HCT116 (cell line): ENCODE measurements around the gene HERPUD2. TPM values are rescaled to one million over a fixed set of nuclear protein-coding genes. Genes with fewer than 3 reads are reported as not detected.

Source experiments
- ATAC-seq: fragments of 200-7000 bp; cut with Tn5 transposase; 2 replicates; pipeline ENCODE4 v1.9.1; 2020; ENCODE audit warnings: mild to moderate bottlenecking, moderate library complexity
- BruUV-seq: library from RNA; stranded (reverse); fragments of 400-500 nt; replicated peaks from 2 replicates; lab custom pipeline; 2021; lab: Mats Ljungman, UMichigan
- CTCF ChIA-PET: fragments of 300-600 bp; sonication (Branson Sonifier 250); formaldehyde crosslinking; loops from one replicate; lab custom pipeline; 2021; ENCODE audit warnings: antibody characterized with exemption; lab: Charles Lee
- POLR2A ChIA-PET: fragments of 300-600, 350-600 bp; sonication (Branson Sonifier 250); formaldehyde crosslinking; loops from one replicate; lab custom pipeline; 2021; ENCODE audit warnings: antibody characterized with exemption; lab: Charles Lee
- RAD21 ChIA-PET, 2 experiments: fragments of 300-600 bp; sonication (Branson Sonifier 250); formaldehyde crosslinking; loops; one replicate each; lab custom pipeline; 2023; ENCODE audit warnings: low total read pairs in 2 of 2; ENCODE audit not compliant: uncharacterized antibody in 2 of 2, unreplicated experiment in 2 of 2, low non-redundant PET in 1 of 2; lab: Charles Lee
- DNase-seq: peaks from one replicate; pipeline ENCODE4 v3.0.0-alpha.2; 2010; ENCODE audit warnings: low read depth, low spot score
- H2AFZ ChIP-seq: fragments of 200-600 bp; shearing (Covaris generic), sonication (generic); 2 replicates; pipeline ENCODE4 v1.6.1; 2017; ENCODE audit warnings: low read depth, mixed run types, mixed read lengths, antibody characterized with exemption, low read length; ENCODE audit not compliant: poor library complexity, severe bottlenecking
- H3K27ac ChIP-seq: 2 replicates; pipeline ENCODE4 v1.5.1; 2012; ENCODE audit warnings: low read depth, low read length
- H3K27me3 ChIP-seq: fragments of 200-600 bp; sonication (generic); 2 replicates; pipeline ENCODE4 v1.6.1; 2016; ENCODE audit warnings: mixed run types, low read length, mixed read lengths; ENCODE audit not compliant: insufficient read depth
- H3K36me3 ChIP-seq, 2 experiments: fragments of 200-500 bp in 1 of 2; fragments of 200-600 bp in 1 of 2; sonication (Bioruptor generic) in 1 of 2; sonication (generic) in 1 of 2; 2 replicates each; pipeline versions ENCODE4 v1.5.1 to v1.6.1; 2014 to 2016; ENCODE audit warnings: low read length in 2 of 2, inconsistent platforms in 1 of 2, mixed read lengths in 1 of 2, mixed run types in 1 of 2; ENCODE audit not compliant: insufficient read depth in 2 of 2, control insufficient read depth in 1 of 2
- H3K4me1 ChIP-seq, 2 experiments: fragments of 200-600 bp in 1 of 2; sonication (generic) in 1 of 2; 2 replicates each; pipeline versions ENCODE4 v1.5.1 to v1.6.1; 2012 to 2017; ENCODE audit warnings: low read length in 2 of 2, inconsistent platforms in 1 of 2, mild to moderate bottlenecking in 1 of 2, mixed read lengths in 1 of 2, mixed run types in 1 of 2, moderate library complexity in 1 of 2; ENCODE audit not compliant: insufficient read depth in 2 of 2, control insufficient read depth in 1 of 2
- H3K4me2 ChIP-seq: fragments of 200-600 bp; sonication (generic); 2 replicates; pipeline ENCODE4 v1.6.1; 2017; ENCODE audit warnings: mixed run types, low read length, mixed read lengths
- H3K4me3 ChIP-seq, 2 experiments: fragments of 200-600 bp in 1 of 2; sonication (generic) in 1 of 2; replicated peaks in 1 of 2; 2 replicates each; pipeline ENCODE4 v1.5.1; 2011 to 2016; ENCODE audit warnings: low read length in 2 of 2, control low read depth in 1 of 2, low read depth in 1 of 2, mild to moderate bottlenecking in 1 of 2, mixed read lengths in 1 of 2, mixed run types in 1 of 2
- H3K79me2 ChIP-seq: fragments of 200-600 bp; sonication (generic); 2 replicates; pipeline ENCODE4 v1.6.1; 2017; ENCODE audit warnings: mild to moderate bottlenecking, mixed run types, low read length, moderate library complexity, mixed read lengths; ENCODE audit not compliant: insufficient read depth
- H3K9ac ChIP-seq: fragments of 200-600 bp; sonication (generic); 2 replicates; pipeline ENCODE4 v1.6.1; 2016; ENCODE audit warnings: low read length, mixed read lengths
- H3K9me2 ChIP-seq: fragments of 200-600 bp; sonication (generic), shearing (Covaris generic); 2 replicates; pipeline ENCODE4 v1.6.1; 2017; ENCODE audit warnings: mixed run types, mild to moderate bottlenecking, moderate library complexity; ENCODE audit not compliant: insufficient read depth
- H3K9me3 ChIP-seq, 2 experiments: fragments of 200-500 bp in 1 of 2; fragments of 200-600 bp in 1 of 2; sonication (Bioruptor generic) in 1 of 2; sonication (generic) in 1 of 2; 2 replicates each; pipeline ENCODE4 v1.6.1; 2014 to 2017; ENCODE audit warnings: low read length in 2 of 2, mixed read lengths in 2 of 2, inconsistent platforms in 1 of 2, low read depth in 1 of 2, mild to moderate bottlenecking in 1 of 2, mixed run types in 1 of 2, moderate library complexity in 1 of 2; ENCODE audit not compliant: control insufficient read depth in 1 of 2, insufficient read depth in 1 of 2
- H4K20me1 ChIP-seq: fragments of 200-600 bp; sonication (generic), shearing (Covaris generic); 2 replicates; pipeline ENCODE4 v1.6.1; 2017; ENCODE audit warnings: mixed run types, mild to moderate bottlenecking, moderate library complexity; ENCODE audit not compliant: insufficient read depth
- CBX3 ChIP-seq: IDR thresholded peaks from 2 replicates; pipeline ENCODE4 v1.6.1; 2012; ENCODE audit warnings: low read depth
- CEBPB ChIP-seq: IDR thresholded peaks from 2 replicates; pipeline ENCODE4 v1.6.1; 2012; ENCODE audit warnings: low read depth
- EGR1 ChIP-seq: IDR thresholded peaks from 2 replicates; pipeline ENCODE4 v1.6.1; 2012; ENCODE audit warnings: low read depth
- ELF1 ChIP-seq: IDR thresholded peaks from 2 replicates; pipeline ENCODE4 v1.6.1; 2012; ENCODE audit warnings: low read depth, borderline replicate concordance
- EZH2 ChIP-seq: fragments of 200-600 bp; sonication (generic); IDR thresholded peaks from 2 replicates; pipeline ENCODE4 v1.6.1; 2017; ENCODE audit warnings: antibody characterized with exemption, mixed run types
- EZH2phosphoT487 ChIP-seq: fragments of 200-600 bp; IDR thresholded peaks from 2 replicates; pipeline ENCODE4 v1.6.1; 2018; ENCODE audit warnings: antibody characterized with exemption, borderline replicate concordance
- FOSL1 ChIP-seq: IDR thresholded peaks from 2 replicates; pipeline ENCODE4 v1.6.1; 2012; ENCODE audit warnings: low read depth
- POLR2A ChIP-seq: IDR thresholded peaks from 2 replicates; pipeline ENCODE4 v1.7.0; 2011; ENCODE audit warnings: borderline replicate concordance; ENCODE audit not compliant: insufficient read depth, insufficient read length; ENCODE audit errors: extremely low read depth
- POLR2AphosphoS5 ChIP-seq: IDR thresholded peaks from 2 replicates; pipeline ENCODE4 v1.6.1; 2011; ENCODE audit warnings: mild to moderate bottlenecking, low read depth, low read length, moderate library complexity
- RAD21 ChIP-seq: IDR thresholded peaks from 2 replicates; pipeline ENCODE4 v1.6.1; 2012; ENCODE audit warnings: low read depth, mild to moderate bottlenecking
- SIN3A ChIP-seq: IDR thresholded peaks from 2 replicates; pipeline ENCODE4 v1.6.1; 2012; ENCODE audit warnings: low read depth
- SRF ChIP-seq: IDR thresholded peaks from 2 replicates; pipeline ENCODE4 v1.6.1; 2012; ENCODE audit warnings: low read depth
- TCF7L2 ChIP-seq: IDR thresholded peaks from 2 replicates; pipeline ENCODE4 v1.7.0; 2011; ENCODE audit warnings: borderline replicate concordance, inconsistent platforms; ENCODE audit not compliant: insufficient read depth, insufficient read length; ENCODE audit errors: extremely low read depth
- intact Hi-C: fragments of 100-400 bp; cut with micrococcal nuclease; formaldehyde crosslinking; loops from 2 replicates; pipeline ENCODE4 v1.10.0; 2022
- total RNA-seq: library from RNA; stranded (reverse); gene quantifications from one replicate; pipeline ENCODE4 v1.2.1, GENCODE V29; 2021; ENCODE audit not compliant: unreplicated experiment
- TF ChIP-seq, protein P1 (sequence below): IDR thresholded peaks from 2 replicates; pipeline ENCODE4 v1.6.1; 2012
- TF ChIP-seq, protein P2 (sequence below): IDR thresholded peaks from 2 replicates; pipeline ENCODE4 v1.6.1; 2012
- TF ChIP-seq, protein P3 (sequence below): IDR thresholded peaks from 2 replicates; pipeline ENCODE4 v1.6.1; 2012; ENCODE audit warnings: low read depth
- TF ChIP-seq, protein P4 (sequence below): IDR thresholded peaks from 2 replicates; pipeline ENCODE4 v1.6.1; 2011; ENCODE audit warnings: mild to moderate bottlenecking, low read length, moderate library complexity; ENCODE audit not compliant: insufficient replicate concordance; ENCODE audit errors: extremely low read depth

The HERPUD2 gene
- total RNA-seq, 1 experiment from 2014 or later, result 20.5 TPM

DNA sequence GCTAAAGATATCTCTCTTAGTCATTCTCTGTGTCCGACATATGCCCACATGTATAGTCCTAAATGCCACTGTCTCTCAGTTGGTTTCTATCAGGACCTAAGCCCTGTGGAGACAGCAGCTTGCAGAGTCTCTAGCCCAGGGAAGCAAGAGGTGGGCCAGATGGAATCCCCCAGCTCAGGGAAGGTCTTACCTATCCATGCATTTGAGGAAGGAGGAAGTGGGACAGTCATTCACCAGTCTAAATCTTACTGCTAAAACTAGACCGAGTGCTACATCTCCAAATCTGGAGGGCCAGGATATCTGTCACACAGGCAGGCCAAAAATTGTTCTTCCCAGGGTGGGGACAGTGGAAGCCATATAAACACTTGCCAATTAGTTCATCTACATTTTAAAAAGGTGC lies 26.4 kb upstream of the HERPUD2 start:
- no peak overlapping the region for H3K4me2 ChIP-seq
- no peak for ATAC-seq
- no peak overlapping the region for H3K27ac ChIP-seq
- no peak overlapping the region for H3K9ac ChIP-seq
- H3K9me2 ChIP-seq, result no peaks in the 10 kb centered on the region
- DNase-seq, result no peak
- no TSS peak for BruUV-seq
- no peaks in the 10 kb centered on the region for H3K79me2 ChIP-seq
- no peak for TF ChIP-seq RAD21
- TF ChIP-seq, protein P1, sequence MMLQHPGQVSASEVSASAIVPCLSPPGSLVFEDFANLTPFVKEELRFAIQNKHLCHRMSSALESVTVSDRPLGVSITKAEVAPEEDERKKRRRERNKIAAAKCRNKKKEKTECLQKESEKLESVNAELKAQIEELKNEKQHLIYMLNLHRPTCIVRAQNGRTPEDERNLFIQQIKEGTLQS, result no peak
- TF ChIP-seq TCF7L2, result no peak
- TF ChIP-seq EZH2phosphoT487, result no peak
- no peak for TF ChIP-seq CBX3
- TF ChIP-seq, protein P2, sequence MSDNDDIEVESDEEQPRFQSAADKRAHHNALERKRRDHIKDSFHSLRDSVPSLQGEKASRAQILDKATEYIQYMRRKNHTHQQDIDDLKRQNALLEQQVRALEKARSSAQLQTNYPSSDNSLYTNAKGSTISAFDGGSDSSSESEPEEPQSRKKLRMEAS, result no peak
- TF ChIP-seq, protein P3, sequence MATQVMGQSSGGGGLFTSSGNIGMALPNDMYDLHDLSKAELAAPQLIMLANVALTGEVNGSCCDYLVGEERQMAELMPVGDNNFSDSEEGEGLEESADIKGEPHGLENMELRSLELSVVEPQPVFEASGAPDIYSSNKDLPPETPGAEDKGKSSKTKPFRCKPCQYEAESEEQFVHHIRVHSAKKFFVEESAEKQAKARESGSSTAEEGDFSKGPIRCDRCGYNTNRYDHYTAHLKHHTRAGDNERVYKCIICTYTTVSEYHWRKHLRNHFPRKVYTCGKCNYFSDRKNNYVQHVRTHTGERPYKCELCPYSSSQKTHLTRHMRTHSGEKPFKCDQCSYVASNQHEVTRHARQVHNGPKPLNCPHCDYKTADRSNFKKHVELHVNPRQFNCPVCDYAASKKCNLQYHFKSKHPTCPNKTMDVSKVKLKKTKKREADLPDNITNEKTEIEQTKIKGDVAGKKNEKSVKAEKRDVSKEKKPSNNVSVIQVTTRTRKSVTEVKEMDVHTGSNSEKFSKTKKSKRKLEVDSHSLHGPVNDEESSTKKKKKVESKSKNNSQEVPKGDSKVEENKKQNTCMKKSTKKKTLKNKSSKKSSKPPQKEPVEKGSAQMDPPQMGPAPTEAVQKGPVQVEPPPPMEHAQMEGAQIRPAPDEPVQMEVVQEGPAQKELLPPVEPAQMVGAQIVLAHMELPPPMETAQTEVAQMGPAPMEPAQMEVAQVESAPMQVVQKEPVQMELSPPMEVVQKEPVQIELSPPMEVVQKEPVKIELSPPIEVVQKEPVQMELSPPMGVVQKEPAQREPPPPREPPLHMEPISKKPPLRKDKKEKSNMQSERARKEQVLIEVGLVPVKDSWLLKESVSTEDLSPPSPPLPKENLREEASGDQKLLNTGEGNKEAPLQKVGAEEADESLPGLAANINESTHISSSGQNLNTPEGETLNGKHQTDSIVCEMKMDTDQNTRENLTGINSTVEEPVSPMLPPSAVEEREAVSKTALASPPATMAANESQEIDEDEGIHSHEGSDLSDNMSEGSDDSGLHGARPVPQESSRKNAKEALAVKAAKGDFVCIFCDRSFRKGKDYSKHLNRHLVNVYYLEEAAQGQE, result no peak
- TF ChIP-seq, protein P4, sequence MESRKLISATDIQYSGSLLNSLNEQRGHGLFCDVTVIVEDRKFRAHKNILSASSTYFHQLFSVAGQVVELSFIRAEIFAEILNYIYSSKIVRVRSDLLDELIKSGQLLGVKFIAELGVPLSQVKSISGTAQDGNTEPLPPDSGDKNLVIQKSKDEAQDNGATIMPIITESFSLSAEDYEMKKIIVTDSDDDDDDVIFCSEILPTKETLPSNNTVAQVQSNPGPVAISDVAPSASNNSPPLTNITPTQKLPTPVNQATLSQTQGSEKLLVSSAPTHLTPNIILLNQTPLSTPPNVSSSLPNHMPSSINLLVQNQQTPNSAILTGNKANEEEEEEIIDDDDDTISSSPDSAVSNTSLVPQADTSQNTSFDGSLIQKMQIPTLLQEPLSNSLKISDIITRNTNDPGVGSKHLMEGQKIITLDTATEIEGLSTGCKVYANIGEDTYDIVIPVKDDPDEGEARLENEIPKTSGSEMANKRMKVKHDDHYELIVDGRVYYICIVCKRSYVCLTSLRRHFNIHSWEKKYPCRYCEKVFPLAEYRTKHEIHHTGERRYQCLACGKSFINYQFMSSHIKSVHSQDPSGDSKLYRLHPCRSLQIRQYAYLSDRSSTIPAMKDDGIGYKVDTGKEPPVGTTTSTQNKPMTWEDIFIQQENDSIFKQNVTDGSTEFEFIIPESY, result no peak
- no peak for TF ChIP-seq SIN3A
- no peak for TF ChIP-seq FOSL1
- TF ChIP-seq POLR2AphosphoS5, result no peak
- no peak for TF ChIP-seq CEBPB
- no peak for TF ChIP-seq ELF1
- TF ChIP-seq POLR2A, result no peak
- TF ChIP-seq SRF, result no peak
- TF ChIP-seq EZH2, result no peak
- TF ChIP-seq EGR1, result no peak
- TF ChIP-seq, all 23 proteins: peak for 0
- Histone ChIP-seq H2AFZ (no peak overlapping the region), H4K20me1 (no peaks in the 10 kb centered on the region), H3K9me3 (no peaks in the 10 kb centered on the region), H3K4me1 (no peaks in the 10 kb centered on the region), H3K36me3 (no peaks in the 10 kb centered on the region), H3K27me3 (no peaks in the 10 kb centered on the region), H3K4me3 (no peak overlapping the region)
- RAD21 ChIA-PET, result no interaction called here
- CTCF ChIA-PET, result interaction anchor here (1.3 kb wide), 1 partner anchor 12 kb away, joined by 3 read pairs; no protein-coding TSS in a partner anchor
- intact Hi-C loops, result no loop called here
- POLR2A ChIA-PET, result no interaction called here
